DOHH2 (cell line): ENCODE data around the gene SLC12A3.

Experiments used
- H3F3A ChIP-seq: fragments of 200-600 bp; sonication (generic), shearing (Covaris generic); 2 replicates; pipeline ENCODE4 v1.6.0; 2016; ENCODE audit warnings: antibody characterized with exemption, mild to moderate bottlenecking; ENCODE audit not compliant: control insufficient read depth, insufficient read depth
- H3K27ac ChIP-seq: fragments of 200-600 bp; sonication (generic); 2 replicates; pipeline ENCODE4 v1.5.1; 2014; ENCODE audit warnings: low read depth, mild to moderate bottlenecking, low read length, moderate library complexity
- H3K27me3 ChIP-seq: fragments of 200-600 bp; sonication (generic); 2 replicates; pipeline ENCODE4 v1.6.1; 2014; ENCODE audit warnings: mild to moderate bottlenecking, low read length, mixed read lengths; ENCODE audit not compliant: control insufficient read depth
- H3K36me3 ChIP-seq: fragments of 200-600 bp; sonication (generic); 2 replicates; pipeline ENCODE4 v1.6.1; 2014; ENCODE audit warnings: mild to moderate bottlenecking, low read length, moderate library complexity, mixed read lengths; ENCODE audit not compliant: control insufficient read depth
- H3K4me1 ChIP-seq: fragments of 200-600 bp; sonication (generic); 2 replicates; pipeline ENCODE4 v1.6.1; 2014; ENCODE audit warnings: mild to moderate bottlenecking, low read length, mixed read lengths; ENCODE audit not compliant: control insufficient read depth
- H3K4me2 ChIP-seq: fragments of 200-600 bp; sonication (generic); 2 replicates; pipeline ENCODE4 v1.6.0; 2014; ENCODE audit warnings: mild to moderate bottlenecking, low read length, moderate library complexity
- H3K4me3 ChIP-seq: fragments of 200-600 bp; sonication (generic); 2 replicates; pipeline ENCODE4 v1.5.1; 2014; ENCODE audit warnings: mild to moderate bottlenecking, low read length, mixed read lengths
- H3K79me2 ChIP-seq: fragments of 200-600 bp; sonication (generic); 2 replicates; pipeline ENCODE4 v1.6.1; 2014; ENCODE audit warnings: mild to moderate bottlenecking, low read length, mixed read lengths; ENCODE audit not compliant: control insufficient read depth
- H3K9me2 ChIP-seq: fragments of 200-600 bp; sonication (generic); replicated peaks from 2 replicates; pipeline ENCODE4 v1.6.1; 2014; ENCODE audit warnings: mild to moderate bottlenecking, low read length, mixed read lengths; ENCODE audit not compliant: control insufficient read depth
- H3K9me3 ChIP-seq: fragments of 200-600 bp; sonication (generic); 2 replicates; pipeline ENCODE4 v1.6.1; 2014; ENCODE audit warnings: antibody characterized with exemption, low read length, mixed read lengths; ENCODE audit not compliant: control insufficient read depth, insufficient read depth
- H4K20me1 ChIP-seq: fragments of 200-600 bp; sonication (generic); 2 replicates; pipeline ENCODE4 v1.6.0; 2014; ENCODE audit warnings: low read depth, mild to moderate bottlenecking, antibody characterized with exemption, low read length, moderate library complexity; ENCODE audit not compliant: control insufficient read depth, insufficient read depth
- CTCF ChIP-seq: fragments of 200-600 bp; sonication (generic); IDR thresholded peaks from one replicate; pipeline ENCODE4 v1.5.1; 2014; ENCODE audit warnings: antibody characterized with exemption, mild to moderate bottlenecking, low read depth, low read length; ENCODE audit not compliant: poor library complexity, severe bottlenecking
- EZH2phosphoT487 ChIP-seq: fragments of 200-600 bp; sonication (generic); IDR thresholded peaks from 2 replicates; pipeline ENCODE4 v1.6.1; 2017; ENCODE audit warnings: borderline replicate concordance, mild to moderate bottlenecking, antibody characterized with exemption, low read length, moderate library complexity, mixed read lengths

Gene SLC12A3

DNA sequence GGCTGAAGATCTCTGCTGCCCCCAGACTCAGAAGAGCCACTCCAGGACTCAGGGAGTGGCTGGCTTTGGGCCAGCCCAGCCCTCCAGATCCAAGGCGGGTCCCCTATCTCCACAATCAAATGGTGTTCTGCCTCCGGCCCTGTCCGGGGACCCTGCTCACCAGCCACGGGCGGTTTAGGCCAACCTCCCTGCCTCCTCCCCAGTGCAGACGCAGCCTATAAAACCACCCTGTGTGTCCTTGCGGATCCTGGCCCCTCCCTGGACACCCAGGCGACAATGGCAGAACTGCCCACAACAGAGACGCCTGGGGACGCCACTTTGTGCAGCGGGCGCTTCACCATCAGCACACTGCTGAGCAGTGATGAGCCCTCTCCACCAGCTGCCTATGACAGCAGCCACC is at the start of gene SLC12A3:
SLC12A3 (plus strand) TSS at position 248 of the 400 bp plus-strand sequence; CDS start at position 277, 29 bp downstream.
- Histone ChIP-seq H3K4me1 (peaks cover 30% of the 10 kb centered on the region), H3K4me2 (no peak within 1 kb of the TSS), H3K27me3 (no peaks in the 10 kb centered on the region), H3K27ac (no peak within 1 kb of the TSS), H3K36me3 (no peaks in the 10 kb centered on the region), H3K9me2 (no peaks in the 10 kb centered on the region), H3K9me3 (no peaks in the 10 kb centered on the region), H4K20me1 (no peaks in the 10 kb centered on the region), H3K4me3 (no peak within 1 kb of the TSS), H3K79me2 (no peaks in the 10 kb centered on the region), H3F3A (peaks cover 5% of the 10 kb centered on the region; the same call in 1 of the 2 replicates)
- TF ChIP-seq EZH2phosphoT487 (no peak), CTCF (no peak)

- no peak for TF ChIP-seq EZH2phosphoT487
- no peak for TF ChIP-seq CTCF
- Histone ChIP-seq H4K20me1 (no peaks in the 10 kb centered on the region), H3K4me3 (no peak overlapping the region), H3K79me2 (no peaks in the 10 kb centered on the region), H3K27me3 (no peaks in the 10 kb centered on the region), H3K36me3 (peaks cover 20% of the 10 kb centered on the region), H3K9me2 (no peaks in the 10 kb centered on the region), H3K9me3 (no peaks in the 10 kb centered on the region), H3F3A (no peaks in the 10 kb centered on the region), H3K4me1 (no peaks in the 10 kb centered on the region), H3K4me2 (no peak overlapping the region), H3K27ac (no peak overlapping the region)
Observed at GRCh38 chr16:56815721-56816120, 49.3 kb upstream of the SLC12A3 start.

- Histone ChIP-seq H3F3A (no peaks in the 10 kb centered on the region), H3K4me2 (no peak overlapping the region)
- TF ChIP-seq EZH2phosphoT487 (no peak), CTCF (no peak)
Observed at GRCh38 chr16:56817056-56817455, 48.0 kb upstream of the SLC12A3 start.

More at GRCh38 chr16:56817056-56817455, 48.0 kb upstream of the SLC12A3 start:
- Histone ChIP-seq H3K9me3 (no peaks in the 10 kb centered on the region), H3K79me2 (no peaks in the 10 kb centered on the region), H3K27me3 (no peaks in the 10 kb centered on the region), H3K27ac (no peak overlapping the region), H3K4me3 (no peak overlapping the region), H4K20me1 (no peaks in the 10 kb centered on the region), H3K4me1 (no peaks in the 10 kb centered on the region), H3K9me2 (no peaks in the 10 kb centered on the region), H3K36me3 (peaks cover 34% of the 10 kb centered on the region)
